Stimulated activated CD8-positive, alpha-beta memory T cell treated with anti-CD3 and anti-CD28 coated beads, Interleukin-15, amount 100 ng/mL, for 48 hours (primary cell): ENCODE measurements around the gene ATXN7L2.
A peak's percentile ranks its signal among the peaks of the same experiment; 100 is the strongest.

Source experiments
- DNase-seq, 2 donors: peaks; one replicate each; pipeline ENCODE4 v3.0.0-alpha.2; 2020; ENCODE audit warnings: low read depth in 2 of 2

Gene ATXN7L2

GRCh38 chr1:109498161-109498801, 14.6 kb downstream of the ATXN7L2 start:
- DNase-seq, result no peak

- no peak for DNase-seq
These were observed 15.4 kb downstream of the ATXN7L2 start for GRCh38 chr1:109499081-109499480.

DNA sequence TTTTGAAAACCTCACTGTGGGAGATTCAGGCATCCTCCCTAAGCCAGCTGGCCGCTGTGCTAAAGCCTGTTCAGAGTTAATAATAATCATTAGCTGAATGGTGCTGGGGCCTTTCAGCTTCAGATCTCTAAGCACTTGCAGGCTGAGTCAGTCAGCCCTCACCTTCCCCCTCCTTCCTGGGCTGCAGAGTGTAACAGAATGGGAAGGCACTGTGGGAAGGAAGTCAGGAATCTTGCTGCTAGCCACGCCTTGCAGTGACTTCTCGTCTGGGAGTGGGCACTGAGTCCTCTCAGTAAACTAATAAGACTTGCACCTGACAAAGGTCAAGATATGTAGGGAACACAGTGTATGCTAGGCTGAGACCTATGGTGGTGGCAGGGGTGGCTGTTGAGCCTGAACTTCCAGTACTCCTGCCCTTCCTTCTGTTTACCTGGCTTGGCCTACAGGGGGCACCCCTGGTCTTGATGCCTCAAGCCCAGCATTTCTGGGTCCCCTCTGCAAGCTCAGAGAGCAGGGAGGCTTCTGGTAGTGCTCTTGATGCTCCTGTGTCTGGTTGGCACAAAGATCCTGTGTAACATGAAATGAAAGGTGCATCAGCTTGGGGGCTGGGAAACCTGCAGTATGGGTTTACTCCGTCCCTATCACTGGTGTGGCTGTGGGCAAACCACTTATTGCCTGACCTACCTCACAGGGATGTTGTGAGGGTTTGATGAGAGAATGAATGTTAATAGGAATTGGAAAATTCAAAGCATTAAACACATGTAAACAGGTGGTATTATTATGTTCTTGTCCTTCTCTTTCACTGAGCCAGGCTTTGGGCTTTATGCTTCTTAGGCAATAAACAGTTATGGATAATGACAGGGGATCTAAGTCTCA, 16.2 kb downstream of the ATXN7L2 start:
- DNase-seq, result peak in 1 of 2 donors; percentile 51

- no peak for DNase-seq
These were observed 17.3 kb downstream of the ATXN7L2 start for GRCh38 chr1:109500941-109501381.

DNA sequence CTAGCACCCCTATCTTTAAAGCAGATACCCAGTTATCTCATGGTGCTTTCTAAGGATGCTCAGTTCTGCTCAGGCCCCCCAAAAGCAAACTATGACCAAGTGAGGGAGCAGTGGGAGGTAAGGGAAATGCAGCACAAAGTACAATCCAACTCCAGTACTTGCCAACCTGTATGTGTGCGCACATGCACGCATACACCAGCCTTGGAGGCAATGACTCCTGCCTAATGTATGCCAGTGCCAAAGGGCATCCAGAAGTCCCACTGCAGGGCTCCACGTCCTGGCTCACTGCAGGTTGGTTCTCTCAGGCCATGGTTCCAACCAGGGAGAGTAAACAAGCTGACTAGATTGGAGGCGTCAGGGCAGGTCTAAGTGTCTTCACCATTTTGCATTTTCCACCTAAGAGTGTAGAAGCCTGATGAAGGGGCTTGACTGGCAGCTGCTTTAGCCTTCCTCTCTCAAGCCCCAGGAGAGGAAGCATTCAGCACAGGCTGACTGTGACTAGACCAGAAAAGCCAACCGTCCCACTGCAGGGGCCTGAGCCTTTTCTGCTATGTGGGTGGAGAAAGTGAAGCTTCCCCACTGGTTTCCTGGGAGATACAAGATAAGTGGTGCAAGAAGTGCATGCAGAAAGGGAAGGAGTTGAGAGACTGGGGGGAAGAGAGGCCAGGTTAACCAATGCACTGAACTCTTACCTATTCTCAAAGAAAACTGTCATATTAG, 18.1 kb downstream of the ATXN7L2 start:
- no peak for DNase-seq

DNA sequence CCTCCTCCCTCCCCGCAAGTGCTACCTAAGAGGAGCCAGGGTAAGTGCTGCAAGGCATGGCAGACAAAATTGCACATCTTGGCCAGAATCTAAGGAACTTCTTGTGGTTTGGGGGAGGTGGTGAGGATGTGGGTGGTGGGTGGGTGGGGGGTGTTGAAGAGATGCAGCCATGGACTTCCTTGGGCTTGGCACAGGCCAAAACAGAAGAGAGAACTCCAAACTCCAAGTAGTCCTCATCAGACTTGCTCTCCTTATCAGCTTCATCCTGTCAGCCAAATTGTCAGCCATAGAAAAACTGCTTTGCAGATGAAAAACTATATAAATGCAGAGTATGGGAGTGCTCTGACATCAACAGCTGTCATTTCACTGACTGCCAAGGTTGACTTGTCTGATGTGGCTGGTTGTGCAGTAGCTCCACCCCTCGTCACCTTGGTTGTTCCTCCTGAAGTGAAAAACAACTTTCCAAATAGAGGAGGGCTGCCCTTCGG, 18.7 kb downstream of the ATXN7L2 start:
- DNase-seq, result no peak

GRCh38 chr1:109503935-109504334, 20.2 kb downstream of the ATXN7L2 start:
- no peak for DNase-seq

DNA sequence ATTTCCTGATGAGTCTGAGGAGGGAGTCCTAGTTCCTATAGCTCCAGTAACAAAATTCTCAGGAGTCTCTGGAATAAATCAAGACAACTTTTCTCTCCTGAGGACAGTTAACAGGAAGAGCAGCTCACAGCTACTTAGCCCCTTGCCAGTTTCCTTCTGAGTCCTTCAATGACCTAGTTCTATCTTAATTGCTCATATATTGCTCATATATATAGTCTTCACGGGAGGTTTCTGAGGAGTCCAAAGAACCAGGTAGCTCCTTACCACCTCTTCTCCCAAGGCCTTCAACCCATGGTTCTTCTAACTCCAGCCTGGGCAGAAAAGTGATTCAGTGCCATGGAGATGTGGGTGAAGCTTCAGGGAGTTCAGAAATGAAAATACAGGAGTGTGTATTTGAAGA, 21.3 kb downstream of the ATXN7L2 start:
- no peak for DNase-seq

DNA sequence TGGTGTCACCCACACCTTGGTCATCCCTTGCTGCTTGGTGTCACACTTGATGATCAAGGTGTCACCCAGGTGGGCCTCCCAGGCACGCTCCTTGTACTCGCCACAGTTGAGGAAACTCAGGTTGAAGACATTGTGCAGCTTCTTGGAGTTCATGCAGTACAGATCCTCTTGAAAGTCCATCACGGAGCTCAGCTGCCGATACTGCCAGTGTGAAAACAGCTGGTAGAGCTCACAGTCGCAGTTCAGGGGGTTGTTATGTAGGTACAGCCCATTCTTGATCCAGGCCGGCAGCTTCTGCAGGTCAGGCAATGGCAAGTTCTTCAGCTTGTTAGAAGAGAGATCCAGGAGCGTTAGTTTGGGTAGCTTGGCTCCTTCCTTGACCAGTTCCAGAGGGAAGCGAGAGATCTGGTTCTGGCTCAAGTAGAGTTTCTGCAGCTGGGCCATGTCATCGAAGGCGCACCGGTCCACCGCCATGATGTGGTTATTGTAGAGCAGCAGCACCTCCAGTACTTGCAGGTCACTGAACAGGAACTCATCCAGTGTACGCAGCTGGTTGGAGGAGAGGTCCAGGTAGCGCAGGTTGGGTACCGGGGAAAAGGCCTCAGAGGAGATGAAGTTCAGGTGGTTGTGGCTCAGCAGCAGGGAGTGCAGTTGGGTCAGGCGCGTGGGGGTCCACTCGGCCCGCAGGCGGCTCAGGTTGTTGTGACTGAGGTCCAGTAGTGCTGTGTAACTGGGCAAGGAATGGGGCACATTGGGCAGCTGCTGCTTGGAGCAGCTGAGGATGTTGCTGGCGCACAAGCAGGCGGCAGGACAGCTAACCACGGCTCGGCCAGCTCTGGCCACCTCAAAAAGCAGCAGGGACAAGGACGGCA, 24.5 kb downstream of the ATXN7L2 start:
- no peak for DNase-seq

DNA sequence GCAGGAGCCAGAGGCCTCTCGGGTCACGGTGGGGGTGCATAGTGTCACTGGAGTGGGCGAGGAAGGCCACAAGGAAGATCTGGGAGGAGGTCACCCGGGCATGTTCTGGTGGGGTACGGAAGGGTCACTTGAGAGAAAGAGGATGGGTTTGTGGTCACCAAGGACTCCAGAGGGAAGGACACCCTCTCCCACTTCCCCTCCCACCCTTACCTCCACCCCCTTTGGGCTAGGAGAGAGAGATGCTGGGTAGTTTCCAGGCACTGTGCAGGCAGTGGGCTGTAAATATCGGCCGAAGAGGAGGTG, 25.1 kb downstream of the ATXN7L2 start:
- DNase-seq, result no peak

- peak in 1 of 2 donors; percentile 43 for DNase-seq
These were observed 25.8 kb downstream of the ATXN7L2 start, which contains the start of gene AMIGO1 for GRCh38 chr1:109509176-109510134. AMIGO1 (minus strand) TSS chr1:109509727; CDS start chr1:109508912, 815 bp downstream.

DNA sequence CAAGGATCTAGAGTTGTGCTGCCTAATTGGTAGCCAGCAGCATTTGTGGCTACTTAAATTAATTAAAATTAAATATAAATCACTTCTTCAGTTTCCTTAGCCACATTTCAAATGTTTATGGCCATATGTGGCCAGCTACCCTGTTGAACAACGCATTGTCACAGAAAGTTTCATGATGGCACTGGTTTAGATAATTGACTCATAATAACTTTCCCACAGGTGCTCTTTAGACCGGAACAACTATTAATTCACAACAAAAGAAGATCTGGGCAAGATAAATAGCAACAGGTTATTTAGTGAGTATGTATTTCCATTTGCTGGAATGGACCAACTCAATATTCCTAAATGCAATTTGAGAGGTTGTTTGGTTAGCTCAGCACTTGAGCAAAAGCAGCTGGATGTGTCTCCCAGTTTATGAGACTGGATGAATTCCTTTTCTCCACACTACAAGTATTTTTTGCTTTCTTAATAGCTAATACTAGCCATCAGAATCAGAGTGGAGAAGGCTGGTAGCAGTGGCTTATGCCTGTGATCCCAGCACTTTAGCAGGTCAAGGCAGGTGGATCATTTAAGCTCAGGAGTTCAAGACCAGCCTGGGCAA, 29.5 kb downstream of the ATXN7L2 start:
- no peak for DNase-seq

GRCh38 chr1:109514846-109515245, 31.1 kb downstream of the ATXN7L2 start:
- DNase-seq, result no peak

GRCh38 chr1:109516872-109517271, 33.2 kb downstream of the ATXN7L2 start:
- no peak for DNase-seq

DNA sequence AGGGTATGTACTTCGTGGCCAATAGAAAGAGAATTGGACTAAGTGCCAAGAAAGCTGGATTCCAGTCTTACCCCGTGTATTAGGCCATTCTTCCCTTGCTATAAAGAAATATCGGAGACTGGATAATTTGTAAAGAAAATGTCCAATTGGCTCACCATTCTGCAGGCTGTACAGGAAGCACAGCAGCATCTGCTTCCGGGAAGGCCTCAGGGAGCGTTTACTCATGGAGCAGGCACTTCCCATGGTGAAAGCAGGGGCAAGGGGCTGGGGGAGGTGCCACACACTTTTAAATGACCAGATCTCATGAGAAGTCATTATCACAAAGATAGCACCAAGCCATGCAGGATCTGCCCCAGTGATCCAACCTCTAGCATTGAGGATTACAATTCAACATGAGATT, 33.6 kb downstream of the ATXN7L2 start:
- DNase-seq, result no peak

DNA sequence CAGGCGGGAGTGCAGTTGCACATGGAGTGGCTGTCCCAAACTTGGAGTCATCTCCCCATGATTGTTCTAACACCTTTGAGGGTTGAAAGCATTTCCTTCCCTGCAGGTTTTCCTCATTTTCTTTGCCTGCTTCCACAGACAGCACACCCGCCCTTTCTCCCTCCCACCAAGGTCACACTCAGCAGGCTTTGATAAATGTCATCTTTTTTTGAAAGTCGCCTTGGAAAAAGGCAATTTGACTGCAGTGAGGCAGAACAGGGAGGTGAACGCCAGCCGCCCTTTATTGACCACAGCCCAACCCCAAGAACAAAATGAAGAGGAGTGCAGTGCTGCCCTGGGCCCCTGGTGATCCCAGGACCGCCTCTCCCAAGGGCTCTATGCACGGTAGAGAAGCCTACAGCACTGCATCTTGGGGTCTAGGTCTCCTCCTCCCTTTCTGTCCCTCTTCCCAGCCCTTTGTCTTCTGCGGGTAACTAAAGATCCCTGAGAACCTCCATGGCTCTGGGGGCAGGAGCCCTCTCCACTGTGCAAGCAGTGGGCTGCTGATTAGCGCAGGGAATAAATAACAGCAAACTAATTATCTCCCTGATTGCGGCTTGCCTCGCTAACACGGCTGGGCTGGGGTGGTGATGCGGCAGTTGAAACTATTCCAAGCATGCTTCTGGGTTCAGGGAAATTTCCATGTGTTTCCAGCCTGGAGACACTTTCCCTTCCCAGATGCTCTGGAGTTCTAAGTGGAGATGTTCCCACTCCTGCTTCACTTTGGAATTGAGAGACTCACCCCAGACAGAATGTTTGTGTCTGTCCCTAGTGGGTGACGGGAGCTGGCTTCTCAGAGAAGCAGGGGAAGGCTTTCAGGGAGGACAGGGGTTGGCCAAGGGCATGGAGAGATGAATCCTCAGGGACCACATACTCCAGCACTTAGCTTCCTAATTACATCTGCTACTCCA, 37.6 kb downstream of the ATXN7L2 start:
- no peak for DNase-seq

DNA sequence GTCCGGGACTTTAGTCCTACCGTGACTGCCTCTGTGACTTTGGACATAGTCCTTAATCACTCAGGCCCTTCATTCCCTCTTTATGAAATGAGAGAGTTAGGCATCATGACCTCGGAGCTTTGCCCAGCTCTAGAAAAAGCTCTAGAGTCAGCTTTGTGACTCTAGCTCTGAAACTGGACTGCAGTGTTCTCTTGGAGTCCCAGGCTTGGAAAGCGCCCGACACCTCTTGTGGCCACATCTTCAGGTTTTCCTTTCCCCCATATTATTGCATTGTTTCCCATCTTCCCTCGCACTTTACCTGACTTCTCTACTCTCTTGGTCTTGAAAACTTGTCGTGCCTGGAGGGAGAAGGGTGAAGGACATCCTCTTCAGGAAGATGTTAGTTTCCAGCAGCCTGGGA, 38.3 kb downstream of the ATXN7L2 start:
- no peak for DNase-seq

- DNase-seq, result no peak
These were observed 40.0 kb downstream of the ATXN7L2 start for GRCh38 chr1:109523706-109524105.
